GM23248 (cell line): ENCODE measurements around the gene DUS3L. TPM values are rescaled to one million over a fixed set of nuclear protein-coding genes. Genes with fewer than 3 reads are reported as not detected.

ENCODE experiments used
- DNase-seq: peaks from one replicate; pipeline ENCODE4 v3.0.0-alpha.2; 2015
- H2AFZ ChIP-seq: fragments of 200-600 bp; sonication (generic); 2 replicates; pipeline ENCODE4 v1.6.1; 2016; ENCODE audit warnings: antibody characterized with exemption
- H3F3A ChIP-seq: fragments of 200-600 bp; sonication (generic); 2 replicates; pipeline ENCODE4 v1.6.1; 2016; ENCODE audit warnings: mild to moderate bottlenecking, antibody characterized with exemption, mixed run types; ENCODE audit not compliant: insufficient read depth
- H3K27ac ChIP-seq: fragments of 200-600 bp; sonication (generic); 2 replicates; pipeline ENCODE4 v1.5.1; 2016; ENCODE audit warnings: mild to moderate bottlenecking
- H3K27me3 ChIP-seq: fragments of 200-600 bp; sonication (generic); replicated peaks from 2 replicates; pipeline ENCODE4 v1.6.1; 2016; ENCODE audit warnings: mild to moderate bottlenecking; ENCODE audit not compliant: insufficient read depth
- H3K36me3 ChIP-seq: fragments of 200-600 bp; sonication (generic); 2 replicates; pipeline ENCODE4 v1.6.1; 2016; ENCODE audit warnings: low read depth, mild to moderate bottlenecking
- H3K4me1 ChIP-seq: fragments of 200-600 bp; sonication (generic); 2 replicates; pipeline ENCODE4 v1.6.1; 2016; ENCODE audit warnings: mild to moderate bottlenecking; ENCODE audit not compliant: insufficient read depth
- H3K4me2 ChIP-seq: fragments of 200-600 bp; sonication (generic); one replicate; pipeline ENCODE4 v1.6.1; 2016; ENCODE audit warnings: mild to moderate bottlenecking; ENCODE audit not compliant: unreplicated experiment
- H3K4me3 ChIP-seq: fragments of 200-600 bp; sonication (generic); 2 replicates; pipeline ENCODE4 v1.5.1; 2016; ENCODE audit warnings: mild to moderate bottlenecking
- H3K79me2 ChIP-seq: fragments of 200-600 bp; sonication (generic); 2 replicates; pipeline ENCODE4 v1.6.1; 2016; ENCODE audit warnings: mild to moderate bottlenecking; ENCODE audit not compliant: insufficient read depth
- H3K9ac ChIP-seq: fragments of 200-600 bp; sonication (generic); 2 replicates; pipeline ENCODE4 v1.6.1; 2016; ENCODE audit warnings: mild to moderate bottlenecking
- H3K9me2 ChIP-seq: fragments of 200-600 bp; sonication (generic); 2 replicates; pipeline ENCODE4 v1.6.1; 2016; ENCODE audit warnings: mixed run types, mild to moderate bottlenecking, moderate library complexity; ENCODE audit not compliant: insufficient read depth
- H3K9me3 ChIP-seq: fragments of 200-600 bp; sonication (generic); one replicate; pipeline ENCODE4 v1.6.1; 2017; ENCODE audit warnings: low read depth
- H4K20me1 ChIP-seq: fragments of 200-600 bp; sonication (generic); 2 replicates; pipeline ENCODE4 v1.6.0; 2016; ENCODE audit not compliant: insufficient read depth
- EZH2 ChIP-seq: fragments of 200-600 bp; sonication (generic); IDR thresholded peaks from 2 replicates; pipeline ENCODE4 v1.6.1; 2018; ENCODE audit warnings: antibody characterized with exemption, mild to moderate bottlenecking; ENCODE audit not compliant: insufficient read depth, poor library complexity, severe bottlenecking
- EZH2phosphoT487 ChIP-seq: fragments of 200-600 bp; sonication (generic); IDR thresholded peaks from 2 replicates; pipeline ENCODE4 v1.6.1; 2018; ENCODE audit warnings: antibody characterized with exemption, moderate library complexity, mild to moderate bottlenecking, low read depth; ENCODE audit not compliant: insufficient read depth
- WGBS, 2 experiments: methylation state at CpG; one replicate each; pipeline ENCODE4 v1.1.6; 2015 to 2017; ENCODE audit warnings: low lambda C conversion rate in 2 of 2, low coverage in 1 of 2; ENCODE audit errors: missing lambda C conversion rate in 2 of 2; 5-methylcytosine and 5-hydroxymethylcytosine counted together
- in situ Hi-C: fragments of 300-500 bp; cut with MboI; formaldehyde crosslinking; loops from 2 replicates; pipeline ENCODE4 v1.15.0; 2020
- polyA plus RNA-seq: library from polyadenylated mRNA; unstranded; fragments of >200 nt; fragmentation: Nextera tagmentation; extraction: Ambion mirVana; gene quantifications from 2 replicates; pipeline ENCODE4 v1.2.1, GENCODE V29; 2016
- total RNA-seq: library from RNA; depleted of rRNA; stranded (reverse); fragments of >200 nt; shearing (Covaris generic); gene quantifications from 2 replicates; pipeline ENCODE4 v1.2.3, GENCODE V29; 2014

DUS3L gene
- total and polyA plus RNA-seq, 2 experiments from 2014 or later = 17.1 to 18.6 TPM

GRCh38 chr19:5829567-5830310, 38.8 kb upstream of the DUS3L start:
- in situ Hi-C loops = no loop called here
- Histone ChIP-seq H4K20me1 (no peaks in the 10 kb centered on the region), H3K9me3 (no peaks in the 10 kb centered on the region), H3K9me2 (no peaks in the 10 kb centered on the region), H2AFZ (no peak overlapping the region), H3K27ac (no peak overlapping the region), H3K27me3 (peaks cover 1% of the 10 kb centered on the region; the same call in 1 of the 2 replicates), H3K9ac (no peak overlapping the region), H3F3A (no peaks in the 10 kb centered on the region), H3K36me3 (no peaks in the 10 kb centered on the region), H3K4me2 (no peak overlapping the region), H3K79me2 (no peaks in the 10 kb centered on the region), H3K4me3 (no peak overlapping the region), H3K4me1 (no peaks in the 10 kb centered on the region)
- no peak for DNase-seq
- WGBS, 2 experiments = 18 to 22% methylated on average over 24 to 33 of the region's 34 CpGs
- TF ChIP-seq EZH2phosphoT487 = no peak
- TF ChIP-seq EZH2 = no peak

- H3K4me2 ChIP-seq = peak overlapping the region; percentile 77
- TF ChIP-seq EZH2phosphoT487 = no peak
- no peak for TF ChIP-seq EZH2
- WGBS, 2 experiments = 8% methylated on average over 35 to 42 of the region's 47 CpGs
- peak overlapping the region; percentile 79 for H2AFZ ChIP-seq
- H3K9me3 ChIP-seq = no peaks in the 10 kb centered on the region
- no peaks in the 10 kb centered on the region; the same call in 1 of the 2 replicates for H3K27me3 ChIP-seq
- H3K79me2 ChIP-seq = no peaks in the 10 kb centered on the region
- peak; percentile 27 for DNase-seq
- no peaks in the 10 kb centered on the region for H3F3A ChIP-seq
- H3K36me3 ChIP-seq = no peaks in the 10 kb centered on the region
- H3K9me2 ChIP-seq = no peaks in the 10 kb centered on the region
- H3K4me1 ChIP-seq = no peaks in the 10 kb centered on the region
- in situ Hi-C loops = no loop called here
- H3K4me3 ChIP-seq = peak overlapping the region; percentile 69
- no peaks in the 10 kb centered on the region for H4K20me1 ChIP-seq
- peak overlapping the region; percentile 77 for H3K9ac ChIP-seq
- H3K27ac ChIP-seq = no peak overlapping the region
Measured at GRCh38 chr19:5828661-5829566, 38.0 kb upstream of the DUS3L start.

GRCh38 chr19:5827891-5828660, 37.1 kb upstream of the DUS3L start:
- H3K9me3 ChIP-seq = no peaks in the 10 kb centered on the region
- H3K27me3 ChIP-seq = no peaks in the 10 kb centered on the region; the same call in 1 of the 2 replicates
- in situ Hi-C loops = no loop called here
- peak overlapping the region; percentile 77 for H3K9ac ChIP-seq
- H3K4me3 ChIP-seq = peak overlapping the region; percentile 69
- H3K4me1 ChIP-seq = no peaks in the 10 kb centered on the region
- WGBS, 2 experiments = 2 to 5% methylated on average over 63 to 73 of the region's 91 CpGs
- H3F3A ChIP-seq = no peaks in the 10 kb centered on the region
- H3K9me2 ChIP-seq = no peaks in the 10 kb centered on the region
- peak overlapping the region; percentile 79 for H2AFZ ChIP-seq
- peak overlapping the region; percentile 77 for H3K4me2 ChIP-seq
- no peaks in the 10 kb centered on the region for H4K20me1 ChIP-seq
- TF ChIP-seq EZH2phosphoT487 (no peak), EZH2 (no peak)
- H3K27ac ChIP-seq = no peak overlapping the region
- H3K79me2 ChIP-seq = no peaks in the 10 kb centered on the region
- DNase-seq = peak; percentile 93
- no peaks in the 10 kb centered on the region for H3K36me3 ChIP-seq

- Histone ChIP-seq H2AFZ (peak overlapping the region; percentile 79), H3K4me2 (no peak overlapping the region)
Measured at GRCh38 chr19:5827342-5827890, 36.5 kb upstream of the DUS3L start.

More at GRCh38 chr19:5827342-5827890, 36.5 kb upstream of the DUS3L start:
- Histone ChIP-seq H3K4me1 (no peaks in the 10 kb centered on the region), H3K9ac (no peak overlapping the region), H3F3A (no peaks in the 10 kb centered on the region), H3K36me3 (no peaks in the 10 kb centered on the region), H3K9me3 (no peaks in the 10 kb centered on the region), H3K27ac (no peak overlapping the region), H3K27me3 (no peaks in the 10 kb centered on the region; the same call in 1 of the 2 replicates), H4K20me1 (no peaks in the 10 kb centered on the region), H3K79me2 (no peaks in the 10 kb centered on the region), H3K4me3 (peak overlapping the region; percentile 69), H3K9me2 (no peaks in the 10 kb centered on the region)
- DNase-seq = no peak
- in situ Hi-C loops = no loop called here
- TF ChIP-seq EZH2phosphoT487 = no peak
- TF ChIP-seq EZH2 = no peak
- 16 to 26% methylated on average over 18 to 37 of the region's 37 CpGs for WGBS, 2 experiments
